K562 (cell line): ENCODE data around the gene ARMH3. TPM values are rescaled to one million over a fixed set of nuclear protein-coding genes. Genes with fewer than 3 reads are reported as not detected.

Experiments
- ARID1B ChIP-seq: fragments of 450-650 bp; IDR thresholded peaks from 2 replicates; pipeline ENCODE4 v1.6.1; 2016; ENCODE audit warnings: antibody characterized with exemption, mild to moderate bottlenecking, inconsistent platforms
- ETV1 ChIP-seq: fragments of 450-650 bp; conservative IDR thresholded peaks from 2 replicates; pipeline ENCODE4 v1.6.1; 2016; ENCODE audit warnings: missing genetic modification characterization, control low read depth, low read depth, missing compliant biosample characterization
- MGA ChIP-seq: fragments of 450-650 bp; IDR thresholded peaks from 2 replicates; pipeline ENCODE4 v1.6.1; 2016; ENCODE audit warnings: mild to moderate bottlenecking, moderate library complexity
- RNF2 ChIP-seq: sonication (generic); IDR thresholded peaks from 2 replicates; pipeline ENCODE4 v1.6.1; 2016
- ZNF263 ChIP-seq: sonication (generic); formaldehyde crosslinking; IDR thresholded peaks from 2 replicates; pipeline ENCODE4 v1.8.0; 2022; ENCODE audit warnings: mild to moderate bottlenecking, missing genetic modification reagents, borderline replicate concordance
- ZNF395 ChIP-seq: fragments of 200-800 bp; sonication (Bioruptor generic); IDR thresholded peaks from 2 replicates; pipeline ENCODE4 v1.6.1; 2017; ENCODE audit warnings: missing genetic modification characterization, missing compliant biosample characterization
- ZNF584 ChIP-seq: fragments of 200-800 bp; sonication (Bioruptor generic); IDR thresholded peaks from 2 replicates; pipeline ENCODE4 v1.6.1; 2016; ENCODE audit warnings: low read depth, mild to moderate bottlenecking, missing genetic modification characterization, missing compliant biosample characterization
- polyA plus RNA-seq, 8 experiments: library from polyadenylated mRNA; depleted of rRNA in 4 of 8; stranded (reverse) in 5 of 8; unstranded in 3 of 8; fragments of >200 nt; fragmentation: Nextera tagmentation in 2 of 8; fragmentation: Illumina TruSeq in 1 of 8; extraction: Ambion mirVana in 2 of 8; extraction: Trizol in 1 of 8; gene quantifications; 2 replicates each; pipeline versions ENCODE4 v1.2.1 to v1.2.3, GENCODE V29; 2011 to 2014; ENCODE audit warnings: inconsistent platforms in 1 of 8, missing spikeins in 1 of 8
- total RNA-seq, 7 experiments: library from RNA; depleted of rRNA in 6 of 7; stranded (reverse); fragments of >200 nt in 6 of 7; fragmentation: Illumina TruSeq in 2 of 7; extraction: Trizol in 2 of 7; gene quantifications; 2 replicates each; pipeline versions ENCODE4 v1.2.1 to v1.2.3, GENCODE V29; 2011 to 2021; ENCODE audit warnings: low replicate concordance in 1 of 7
- TF ChIP-seq, protein P1 (sequence below): fragments of 450-650 bp; formaldehyde crosslinking; IDR thresholded peaks from 2 replicates; pipeline ENCODE4 v1.4.0; 2020; ENCODE audit warnings: mild to moderate bottlenecking

Gene ARMH3
- total and polyA plus RNA-seq, 9 of the 15 experiments (the other 6 are each of a cell fraction or from before 2014, with no cell fraction given) = 0.29 to 0.73 TPM; not detected in 7

- TF ChIP-seq ZNF395 (CRISPR knock-in tag) (peak; percentile 78), ETV1 (tag) (peak; percentile 52; the same call in 1 of the 2 replicates), RNF2 (peak; percentile 57; the same call in 1 of the 2 replicates), ARID1B (peak; percentile 61; the same call in 1 of the 2 replicates), ZNF584 (CRISPR knock-in tag) (no peak), ZNF263 (CRISPR knock-in tag) (no peak; the same call in 1 of the 2 replicates), MGA (peak; percentile 49; the same call in 1 of the 2 replicates)
- TF ChIP-seq, protein P1, sequence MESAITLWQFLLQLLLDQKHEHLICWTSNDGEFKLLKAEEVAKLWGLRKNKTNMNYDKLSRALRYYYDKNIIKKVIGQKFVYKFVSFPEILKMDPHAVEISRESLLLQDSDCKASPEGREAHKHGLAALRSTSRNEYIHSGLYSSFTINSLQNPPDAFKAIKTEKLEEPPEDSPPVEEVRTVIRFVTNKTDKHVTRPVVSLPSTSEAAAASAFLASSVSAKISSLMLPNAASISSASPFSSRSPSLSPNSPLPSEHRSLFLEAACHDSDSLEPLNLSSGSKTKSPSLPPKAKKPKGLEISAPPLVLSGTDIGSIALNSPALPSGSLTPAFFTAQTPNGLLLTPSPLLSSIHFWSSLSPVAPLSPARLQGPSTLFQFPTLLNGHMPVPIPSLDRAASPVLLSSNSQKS (CRISPR knock-in tag) = no peak
These were observed 225.4 kb downstream of the ARMH3 start (continued) for GRCh38 chr10:101830322-101831168.
